MCF 10A (cell line): ENCODE data around the gene DNMBP. TPM values are rescaled to one million over a fixed set of nuclear protein-coding genes. Genes with fewer than 3 reads are reported as not detected.

Experiments used
- BruUV-seq: library from RNA; stranded (reverse); fragments of 400-500 nt; replicated peaks from 2 replicates; lab custom pipeline; 2021; lab: Mats Ljungman, UMichigan
- CTCF ChIA-PET: fragments of 300-600 bp; sonication (Branson Sonifier 250); formaldehyde crosslinking; extraction: SDS; loops from one replicate; lab custom pipeline; 2021; ENCODE audit warnings: antibody characterized with exemption, inconsistent platforms; lab: Yijun Ruan, JAX
- POLR2A ChIA-PET: fragments of 300-600, 350-650 bp; sonication (Branson Sonifier 250); formaldehyde crosslinking; extraction: SDS; loops from one replicate; lab custom pipeline; 2020; ENCODE audit warnings: antibody characterized with exemption, inconsistent platforms; lab: Yijun Ruan, JAX
- DNase-seq: peaks from one replicate; pipeline ENCODE4 v3.0.0-alpha.2; 2018; ENCODE audit not compliant: unreplicated experiment
- H3K27ac Mint-ChIP-seq: one replicate; pipeline ENCODE4 v1.8.0; 2022; ENCODE audit warnings: mild to moderate bottlenecking, low read depth, mixed read lengths; ENCODE audit not compliant: unreplicated experiment
- H3K27me3 Mint-ChIP-seq: one replicate; pipeline ENCODE4 v1.8.0; 2022; ENCODE audit warnings: mixed read lengths; ENCODE audit not compliant: insufficient read depth, unreplicated experiment
- H3K36me3 Mint-ChIP-seq: one replicate; pipeline ENCODE4 v1.8.0; 2022; ENCODE audit warnings: mild to moderate bottlenecking, moderate library complexity, mixed read lengths; ENCODE audit not compliant: insufficient read depth, unreplicated experiment
- H3K4me1 Mint-ChIP-seq: one replicate; pipeline ENCODE4 v1.8.0; 2022; ENCODE audit warnings: mixed read lengths; ENCODE audit not compliant: insufficient read depth, unreplicated experiment
- H3K4me3 Mint-ChIP-seq: one replicate; pipeline ENCODE4 v1.8.0; 2022; ENCODE audit warnings: mild to moderate bottlenecking, moderate library complexity, mixed read lengths; ENCODE audit not compliant: unreplicated experiment
- H3K9me3 Mint-ChIP-seq: one replicate; pipeline ENCODE4 v1.8.0; 2022; ENCODE audit warnings: mixed read lengths; ENCODE audit not compliant: unreplicated experiment
- intact Hi-C: fragments of 100-400 bp; cut with micrococcal nuclease; formaldehyde crosslinking; loops from 2 replicates; pipeline ENCODE4 v1.14.1; 2022
- total RNA-seq: library from RNA; stranded (reverse); gene quantifications from 2 replicates; pipeline ENCODE4 v1.2.3, GENCODE V29; 2022
- TF ChIP-seq, protein P1 (sequence below): fragments of 200-600 bp; IDR thresholded peaks from one replicate; pipeline ENCODE4 v1.8.0; 2022; ENCODE audit warnings: antibody characterized with exemption, mild to moderate bottlenecking; ENCODE audit not compliant: unreplicated experiment

DNMBP gene
- total RNA-seq, 1 experiment from 2014 or later: 11.3 TPM

DNA sequence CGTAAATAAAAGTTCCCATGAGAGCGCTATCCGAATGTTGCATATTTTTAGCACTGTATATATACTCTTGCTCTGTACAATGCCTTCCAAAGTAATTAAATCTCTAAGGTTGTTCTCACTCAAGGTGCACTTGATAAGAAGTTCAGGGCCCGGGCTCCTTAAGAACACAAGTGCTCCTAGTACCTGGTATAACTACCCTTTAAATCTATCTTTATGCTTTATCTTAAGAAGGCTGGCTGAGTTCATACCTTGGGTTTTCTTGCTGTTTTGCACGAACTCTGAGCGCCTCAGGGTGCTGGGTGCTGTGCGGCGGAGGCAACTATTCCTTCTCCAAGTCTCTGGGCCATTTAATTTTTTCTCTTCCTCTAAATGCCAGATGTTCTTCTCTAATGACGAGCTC, 80.4 kb downstream of the DNMBP start:
- peaks cover 41% of the 10 kb centered on the region for H3K4me1 Mint-ChIP-seq
- no peak overlapping the region for H3K27ac Mint-ChIP-seq
- intact Hi-C loops: loop anchor here (5.0 kb wide), 1 partner anchor 48 kb away; no protein-coding TSS in a partner anchor
- TF ChIP-seq, protein P1, sequence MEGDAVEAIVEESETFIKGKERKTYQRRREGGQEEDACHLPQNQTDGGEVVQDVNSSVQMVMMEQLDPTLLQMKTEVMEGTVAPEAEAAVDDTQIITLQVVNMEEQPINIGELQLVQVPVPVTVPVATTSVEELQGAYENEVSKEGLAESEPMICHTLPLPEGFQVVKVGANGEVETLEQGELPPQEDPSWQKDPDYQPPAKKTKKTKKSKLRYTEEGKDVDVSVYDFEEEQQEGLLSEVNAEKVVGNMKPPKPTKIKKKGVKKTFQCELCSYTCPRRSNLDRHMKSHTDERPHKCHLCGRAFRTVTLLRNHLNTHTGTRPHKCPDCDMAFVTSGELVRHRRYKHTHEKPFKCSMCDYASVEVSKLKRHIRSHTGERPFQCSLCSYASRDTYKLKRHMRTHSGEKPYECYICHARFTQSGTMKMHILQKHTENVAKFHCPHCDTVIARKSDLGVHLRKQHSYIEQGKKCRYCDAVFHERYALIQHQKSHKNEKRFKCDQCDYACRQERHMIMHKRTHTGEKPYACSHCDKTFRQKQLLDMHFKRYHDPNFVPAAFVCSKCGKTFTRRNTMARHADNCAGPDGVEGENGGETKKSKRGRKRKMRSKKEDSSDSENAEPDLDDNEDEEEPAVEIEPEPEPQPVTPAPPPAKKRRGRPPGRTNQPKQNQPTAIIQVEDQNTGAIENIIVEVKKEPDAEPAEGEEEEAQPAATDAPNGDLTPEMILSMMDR: no peak
- peaks cover 7% of the 10 kb centered on the region for H3K36me3 Mint-ChIP-seq
- no peak for DNase-seq
- CTCF ChIA-PET: interaction anchor here (0.7 to 1.8 kb wide), 3 partner anchors 11 to 22 kb away, joined by 3 to 7 read pairs (median 4); no protein-coding TSS in a partner anchor
- H3K27me3 Mint-ChIP-seq: no peaks in the 10 kb centered on the region
- POLR2A ChIA-PET: interaction anchor here (1.7 to 2.1 kb wide), 3 partner anchors 16 to 80 kb away, joined by 4 to 11 read pairs (median 11); partner anchors contain the start of gene DNMBP
- H3K9me3 Mint-ChIP-seq: no peaks in the 10 kb centered on the region
- H3K4me3 Mint-ChIP-seq: no peak overlapping the region
- BruUV-seq: no TSS peak

DNA sequence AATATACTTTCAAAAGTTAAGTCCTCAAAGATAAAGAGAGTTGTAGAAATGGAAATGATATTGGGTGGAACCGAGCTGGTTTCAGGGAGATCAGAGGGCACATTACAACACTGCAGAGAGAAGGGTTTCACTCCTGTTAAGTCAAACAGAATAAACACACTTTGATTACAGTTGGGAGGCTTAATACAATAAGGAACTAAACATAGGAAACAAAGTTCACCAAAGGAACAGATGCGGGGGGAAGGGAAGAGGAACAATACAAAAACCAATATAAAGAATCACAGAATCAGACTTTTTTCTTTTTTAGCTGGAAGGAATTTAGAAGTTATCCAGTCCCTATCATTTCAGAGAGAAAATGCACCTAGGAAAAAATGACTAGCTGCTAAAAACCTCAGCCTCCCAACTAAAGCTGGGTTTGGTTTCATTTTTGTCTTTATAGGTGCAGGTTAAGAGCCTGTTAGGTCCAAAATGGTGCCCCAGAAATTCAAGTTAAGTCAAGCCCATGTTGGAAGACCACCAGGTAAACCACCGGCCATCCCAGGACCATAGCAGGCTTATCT, 81.9 kb downstream of the DNMBP start:
- ChIA-PET POLR2A (interaction anchor here (0.6 to 2.2 kb wide), 10 partner anchors 9 to 540 kb away, joined by 3 to 10 read pairs (median 4); no protein-coding TSS in a partner anchor), CTCF (interaction anchor here (0.8 to 4.3 kb wide), 4 partner anchors 20 to 187 kb away, joined by 4 to 19 read pairs (median 4); no protein-coding TSS in a partner anchor)
- intact Hi-C loops: loop anchor here (5.0 kb wide), 1 partner anchor 50 kb away; no protein-coding TSS in a partner anchor
- H3K9me3 Mint-ChIP-seq: peaks cover 6% of the 10 kb centered on the region
- peaks cover 46% of the 10 kb centered on the region for H3K4me1 Mint-ChIP-seq
- DNase-seq: no peak
- H3K27me3 Mint-ChIP-seq: no peaks in the 10 kb centered on the region
- peaks cover 5% of the 10 kb centered on the region for H3K36me3 Mint-ChIP-seq
- TF ChIP-seq, protein P1: no peak
- peak overlapping the region; percentile 42 for H3K4me3 Mint-ChIP-seq
- BruUV-seq: no TSS peak
- peak overlapping the region; percentile 44 for H3K27ac Mint-ChIP-seq

DNA sequence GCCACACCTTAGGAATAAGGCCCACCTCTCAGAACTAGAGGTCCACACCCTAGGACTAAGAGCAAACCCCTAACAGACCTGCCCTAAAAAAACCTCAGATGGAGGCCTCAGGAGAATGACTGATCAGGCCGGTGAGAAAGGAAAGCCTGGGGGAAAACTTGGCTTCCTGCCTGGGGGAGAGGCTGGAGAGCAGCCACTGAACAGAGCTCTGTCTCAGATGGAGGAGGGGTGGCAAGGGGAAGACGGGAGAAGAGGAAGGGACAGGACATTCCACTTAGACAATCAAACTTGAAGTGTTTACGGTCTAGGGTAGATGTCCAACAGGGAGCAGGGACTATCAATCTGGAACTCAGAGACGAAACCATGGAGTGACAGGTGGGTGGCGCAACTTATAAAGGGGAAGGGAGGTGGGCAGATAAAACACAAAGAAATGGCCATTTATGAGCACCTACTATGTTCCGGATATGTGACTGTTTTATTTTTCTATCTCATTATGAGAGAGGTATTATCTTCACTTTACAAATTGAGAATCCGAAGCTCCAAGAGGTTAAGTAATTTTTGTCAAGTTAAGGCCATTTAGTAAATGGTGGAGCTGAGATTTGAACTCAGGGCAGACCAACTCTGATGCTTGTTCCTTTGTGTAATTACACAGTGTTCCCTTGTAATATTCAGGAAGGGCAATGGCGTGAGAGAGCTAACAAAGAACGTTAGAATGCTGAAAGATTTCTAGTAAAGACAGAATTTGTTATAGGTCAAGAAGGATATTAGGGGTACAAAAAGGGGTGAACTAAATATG, 82.6 kb downstream of the DNMBP start:
- Mint-ChIP-seq H3K4me3 (peak overlapping the region; percentile 42), H3K4me1 (peaks cover 50% of the 10 kb centered on the region), H3K27me3 (no peaks in the 10 kb centered on the region), H3K27ac (peak overlapping the region; percentile 44), H3K9me3 (peaks cover 6% of the 10 kb centered on the region), H3K36me3 (peaks cover 5% of the 10 kb centered on the region)
- no TSS peak for BruUV-seq
- intact Hi-C loops: loop anchor here (5.0 kb wide), 1 partner anchor 50 kb away; no protein-coding TSS in a partner anchor
- ChIA-PET CTCF (interaction anchor here (0.5 to 4.3 kb wide), 7 partner anchors 20 to 196 kb away, joined by 3 to 19 read pairs (median 4); no protein-coding TSS in a partner anchor), POLR2A (interaction anchor here (0.5 to 2.2 kb wide), 8 partner anchors 8 to 158 kb away, joined by 3 to 10 read pairs (median 4); no protein-coding TSS in a partner anchor)
- DNase-seq: peak; percentile 73
- TF ChIP-seq, protein P1: no peak
